SK-N-SH (cell line): ENCODE data around the gene USP25. TPM values are rescaled to one million over a fixed set of nuclear protein-coding genes. Genes with fewer than 3 reads are reported as not detected.

Source experiments
- CTCF ChIA-PET: fragments of 300-600, 350-600 bp; formaldehyde crosslinking; extraction: SDS; loops from one replicate; lab custom pipeline; 2021; lab: Yijun Ruan, JAX
- POLR2A ChIA-PET: fragments of 350-600 bp; sonication (Branson Sonifier 250); formaldehyde crosslinking; extraction: SDS; loops from one replicate; lab custom pipeline; 2020; ENCODE audit warnings: antibody characterized with exemption, inconsistent platforms; lab: Yijun Ruan, JAX
- DNase-seq: peaks from one replicate; pipeline ENCODE4 v3.0.0; 2012
- H2AFZ ChIP-seq: fragments of 200-600 bp; sonication (generic); 2 replicates; pipeline ENCODE4 v1.8.1; 2016; ENCODE audit warnings: antibody characterized with exemption, mild to moderate bottlenecking, low read depth
- H3F3A ChIP-seq: fragments of 200-600 bp; sonication (generic); replicated peaks from 2 replicates; pipeline ENCODE3; 2016; ENCODE audit warnings: antibody characterized with exemption, mild to moderate bottlenecking; ENCODE audit not compliant: insufficient read depth
- H3K27ac ChIP-seq, 2 experiments: fragments of 200-500 bp in 1 of 2; fragments of 200-600 bp in 1 of 2; sonication (Bioruptor generic) in 1 of 2; sonication (generic), shearing (Covaris generic) in 1 of 2; 2 replicates each; pipeline versions ENCODE4 v1.5.1 to v1.6.1; 2014 to 2016; ENCODE audit warnings: low read depth in 2 of 2, inconsistent platforms in 1 of 2, low read length in 1 of 2, mild to moderate bottlenecking in 1 of 2, mixed read lengths in 1 of 2
- H3K27me3 ChIP-seq: fragments of 200-600 bp; sonication (generic), shearing (Covaris generic); 2 replicates; pipeline ENCODE4 v1.6.1; 2016; ENCODE audit warnings: mixed run types; ENCODE audit not compliant: insufficient read depth
- H3K36me3 ChIP-seq, 2 experiments: fragments of 200-500 bp in 1 of 2; fragments of 200-600 bp in 1 of 2; sonication (Bioruptor generic) in 1 of 2; sonication (generic) in 1 of 2; replicated peaks in 1 of 2; 2 replicates each; pipeline versions ENCODE3 to v1.5.1; 2014 to 2016; ENCODE audit warnings: low read length in 1 of 2, mild to moderate bottlenecking in 1 of 2; ENCODE audit not compliant: insufficient read depth in 2 of 2, control insufficient read depth in 1 of 2
- H3K4me1 ChIP-seq, 2 experiments: fragments of 200-500 bp in 1 of 2; fragments of 200-600 bp in 1 of 2; sonication (Bioruptor generic) in 1 of 2; sonication (generic), shearing (Covaris generic) in 1 of 2; 2 replicates each; pipeline versions ENCODE4 v1.5.1 to v1.6.1; 2014 to 2016; ENCODE audit warnings: low read depth in 1 of 2, low read length in 1 of 2, mixed run types in 1 of 2; ENCODE audit not compliant: insufficient read depth in 2 of 2, control insufficient read depth in 1 of 2
- H3K4me2 ChIP-seq: fragments of 200-600 bp; sonication (generic), shearing (Covaris generic); 2 replicates; pipeline ENCODE4 v1.6.1; 2017; ENCODE audit warnings: mixed run types
- H3K4me3 ChIP-seq, 2 experiments: fragments of 200-500 bp in 1 of 2; fragments of 200-600 bp in 1 of 2; sonication (Bioruptor generic) in 1 of 2; sonication (generic), shearing (Covaris generic) in 1 of 2; 2 replicates each; pipeline versions ENCODE4 v1.5.1 to v1.8.1; 2014 to 2016; ENCODE audit warnings: low read depth in 2 of 2, inconsistent platforms in 1 of 2, low read length in 1 of 2, mild to moderate bottlenecking in 1 of 2, mixed read lengths in 1 of 2, moderate library complexity in 1 of 2
- H3K79me2 ChIP-seq: fragments of 200-600 bp; sonication (generic); 2 replicates; pipeline ENCODE4 v1.8.1; 2017; ENCODE audit warnings: mild to moderate bottlenecking; ENCODE audit not compliant: insufficient read depth
- H3K9ac ChIP-seq: fragments of 200-600 bp; sonication (generic); 2 replicates; pipeline ENCODE4 v1.6.1; 2017; ENCODE audit warnings: mixed run types
- H3K9me2 ChIP-seq: fragments of 200-600 bp; sonication (generic); 2 replicates; pipeline ENCODE4 v1.6.1; 2017; ENCODE audit warnings: mixed run types
- H3K9me3 ChIP-seq: fragments of 200-600 bp; sonication (generic); 2 replicates; pipeline ENCODE4 v1.6.1; 2017; ENCODE audit warnings: mixed run types, mild to moderate bottlenecking, moderate library complexity
- H4K20me1 ChIP-seq: fragments of 200-600 bp; sonication (generic); 2 replicates; pipeline ENCODE4 v1.6.1; 2017; ENCODE audit warnings: mild to moderate bottlenecking, mixed run types; ENCODE audit not compliant: insufficient read depth
- CHD2 ChIP-seq: fragments of 150-350 bp; IDR thresholded peaks from 2 replicates; pipeline ENCODE4 v1.6.1; 2018; ENCODE audit warnings: low read length; ENCODE audit not compliant: partially characterized antibody
- CTCF ChIP-seq: fragments of 200-600 bp; sonication (generic); IDR thresholded peaks from 2 replicates; pipeline ENCODE4 v1.6.1; 2017; ENCODE audit warnings: antibody characterized with exemption, mild to moderate bottlenecking, moderate library complexity
- MEF2A ChIP-seq: IDR thresholded peaks from 2 replicates; pipeline ENCODE4 v1.4.0; 2012; ENCODE audit warnings: low read depth, borderline replicate concordance
- MXI1 ChIP-seq: IDR thresholded peaks from 2 replicates; pipeline ENCODE4 v1.6.1; 2012; ENCODE audit warnings: mild to moderate bottlenecking, low read depth, low read length, improper control_type of control experiment
- NRF1 ChIP-seq: IDR thresholded peaks from 2 replicates; pipeline ENCODE4 v1.6.1; 2012; ENCODE audit warnings: low read depth, mild to moderate bottlenecking, low read length
- POLR2AphosphoS5 ChIP-seq: IDR thresholded peaks from 2 replicates; pipeline ENCODE4 v1.6.1; 2012; ENCODE audit warnings: low read depth, low read length
- RCOR1 ChIP-seq: fragments of 150-350 bp; IDR thresholded peaks from 2 replicates; pipeline ENCODE4 v1.6.1; 2017; ENCODE audit warnings: antibody characterized with exemption, low read length
- REST ChIP-seq: IDR thresholded peaks from 2 replicates; pipeline ENCODE4 v1.6.1; 2012; ENCODE audit warnings: mild to moderate bottlenecking, low read depth, low read length, moderate library complexity
- SMC3 ChIP-seq: IDR thresholded peaks from 2 replicates; pipeline ENCODE4 v1.6.1; 2012; ENCODE audit warnings: low read depth, low read length, improper control_type of control experiment
- TEAD4 ChIP-seq: IDR thresholded peaks from 2 replicates; pipeline ENCODE4 v1.4.0; 2012; ENCODE audit warnings: mild to moderate bottlenecking, borderline replicate concordance; ENCODE audit not compliant: insufficient read depth
- USF1 ChIP-seq: IDR thresholded peaks from 2 replicates; pipeline ENCODE4 v1.4.0; 2012; ENCODE audit warnings: low read depth, borderline replicate concordance
- WGBS: methylation state at CpG from one replicate; pipeline ENCODE4 v1.1.6; 2017; ENCODE audit warnings: low lambda C conversion rate; 5-methylcytosine and 5-hydroxymethylcytosine counted together
- polyA plus RNA-seq, 3 experiments: library from polyadenylated mRNA; depleted of rRNA; stranded (reverse); fragments of >200 nt; gene quantifications; 2 replicates each; pipeline ENCODE4 v1.2.3, GENCODE V29; 2012

USP25 gene, protein sequence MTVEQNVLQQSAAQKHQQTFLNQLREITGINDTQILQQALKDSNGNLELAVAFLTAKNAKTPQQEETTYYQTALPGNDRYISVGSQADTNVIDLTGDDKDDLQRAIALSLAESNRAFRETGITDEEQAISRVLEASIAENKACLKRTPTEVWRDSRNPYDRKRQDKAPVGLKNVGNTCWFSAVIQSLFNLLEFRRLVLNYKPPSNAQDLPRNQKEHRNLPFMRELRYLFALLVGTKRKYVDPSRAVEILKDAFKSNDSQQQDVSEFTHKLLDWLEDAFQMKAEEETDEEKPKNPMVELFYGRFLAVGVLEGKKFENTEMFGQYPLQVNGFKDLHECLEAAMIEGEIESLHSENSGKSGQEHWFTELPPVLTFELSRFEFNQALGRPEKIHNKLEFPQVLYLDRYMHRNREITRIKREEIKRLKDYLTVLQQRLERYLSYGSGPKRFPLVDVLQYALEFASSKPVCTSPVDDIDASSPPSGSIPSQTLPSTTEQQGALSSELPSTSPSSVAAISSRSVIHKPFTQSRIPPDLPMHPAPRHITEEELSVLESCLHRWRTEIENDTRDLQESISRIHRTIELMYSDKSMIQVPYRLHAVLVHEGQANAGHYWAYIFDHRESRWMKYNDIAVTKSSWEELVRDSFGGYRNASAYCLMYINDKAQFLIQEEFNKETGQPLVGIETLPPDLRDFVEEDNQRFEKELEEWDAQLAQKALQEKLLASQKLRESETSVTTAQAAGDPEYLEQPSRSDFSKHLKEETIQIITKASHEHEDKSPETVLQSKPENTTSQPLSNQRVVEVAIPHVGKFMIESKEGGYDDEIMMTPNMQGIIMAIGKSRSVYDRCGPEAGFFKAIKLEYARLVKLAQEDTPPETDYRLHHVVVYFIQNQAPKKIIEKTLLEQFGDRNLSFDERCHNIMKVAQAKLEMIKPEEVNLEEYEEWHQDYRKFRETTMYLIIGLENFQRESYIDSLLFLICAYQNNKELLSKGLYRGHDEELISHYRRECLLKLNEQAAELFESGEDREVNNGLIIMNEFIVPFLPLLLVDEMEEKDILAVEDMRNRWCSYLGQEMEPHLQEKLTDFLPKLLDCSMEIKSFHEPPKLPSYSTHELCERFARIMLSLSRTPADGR
- polyA plus RNA-seq (2012; rRNA removed) = 4.3 and 4.6 TPM in 2 replicates
- polyA plus RNA-seq (2012; cell fraction: cytosol; rRNA removed) = 5.3 and 6.3 TPM in 2 replicates
- 4.3 and 7.6 TPM in 2 replicates for polyA plus RNA-seq (2012; cell fraction: nucleus; rRNA removed)

DNA sequence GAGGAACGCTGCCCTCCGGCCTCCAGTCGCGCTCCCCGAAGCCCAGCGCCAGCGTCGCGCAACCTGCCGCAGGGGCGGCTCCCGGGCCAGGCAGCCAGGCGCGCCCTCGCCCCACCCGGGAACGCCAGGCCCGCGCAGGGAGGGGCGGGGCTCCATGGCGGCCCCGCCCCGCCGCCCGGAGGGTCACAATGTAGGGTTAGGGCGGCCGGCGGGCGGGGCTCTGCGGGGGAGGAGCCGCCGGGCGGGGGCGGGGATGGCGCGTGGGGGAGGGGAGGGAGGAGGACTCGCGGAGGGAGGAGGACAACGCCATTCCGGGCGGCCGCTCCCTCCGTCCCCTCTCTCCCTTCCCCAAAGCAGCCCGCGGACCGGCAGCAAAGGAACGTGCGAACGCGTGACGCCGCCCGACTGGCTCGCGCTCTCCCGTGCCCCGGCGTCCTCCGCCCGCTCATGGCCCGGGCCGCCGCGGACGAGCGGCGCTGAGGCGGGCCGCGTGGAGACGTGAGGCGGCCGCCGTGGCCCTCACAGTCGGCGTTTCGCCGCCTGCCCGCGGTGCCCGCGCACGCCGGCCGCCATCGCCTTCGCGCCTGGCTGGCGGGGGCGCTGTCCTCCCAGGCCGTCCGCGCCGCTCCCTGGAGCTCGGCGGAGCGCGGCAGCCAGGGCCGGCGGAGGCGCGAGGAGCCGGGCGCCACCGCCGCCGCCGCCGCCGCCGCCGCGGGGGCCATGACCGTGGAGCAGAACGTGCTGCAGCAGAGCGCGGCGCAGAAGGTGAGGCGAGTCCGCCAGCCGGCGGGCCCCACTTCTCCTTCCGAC is at the start of gene USP25:
TSS of gene USP25 (plus strand) at position 309 of the 810 bp plus-strand sequence. CDS start at position 721, 412 bp downstream.
- H2AFZ ChIP-seq = peak within 1 kb of the TSS; percentile 86
- H3K4me1 ChIP-seq = peaks cover 0 to 8% of the 10 kb centered on the region in 2 experiments; a peak in 3 of 4 replicates
- H3K4me2 ChIP-seq = peak within 1 kb of the TSS; percentile 96
- H3K9ac ChIP-seq = peak within 1 kb of the TSS; percentile 71
- POLR2A ChIA-PET = no interaction called here
- peak within 1 kb of the TSS; percentile 78 to 84 for H3K4me3 ChIP-seq
- H3K27me3 ChIP-seq = 0 out of 2 replicates have a peak, but pooled peaks cover 4% of the 10 kb centered on the region
- H3F3A ChIP-seq = peaks cover 18% of the 10 kb centered on the region
- peak; percentile 96 for DNase-seq
- no peaks in the 10 kb centered on the region; the same call in 1 of the 2 replicates for H4K20me1 ChIP-seq
- peak within 1 kb of the TSS; percentile 14 to 76; a peak in 2 of 4 replicates for H3K27ac ChIP-seq
- H3K9me2 ChIP-seq = no peaks in the 10 kb centered on the region; the same call in 1 of the 2 replicates
- peaks cover 30% of the 10 kb centered on the region for H3K79me2 ChIP-seq
- CTCF ChIA-PET = interaction anchor here (0.6 to 1.0 kb wide), 4 partner anchors 14 to 317 kb away, joined by 3 read pairs; no protein-coding TSS in a partner anchor
- TF ChIP-seq POLR2AphosphoS5 (0 out of 2 replicates have a peak, but pooled peaks have one; percentile 17), CHD2 (peak; percentile 34), CTCF (no peak), NRF1 (peak; percentile 49), MXI1 (no peak; the same call in 1 of the 2 replicates)
- no peaks in the 10 kb centered on the region for H3K9me3 ChIP-seq
- no CpG with 5 or more reads among the region's 123 CpGs for WGBS
- no peaks in the 10 kb centered on the region for H3K36me3 ChIP-seq

DNA sequence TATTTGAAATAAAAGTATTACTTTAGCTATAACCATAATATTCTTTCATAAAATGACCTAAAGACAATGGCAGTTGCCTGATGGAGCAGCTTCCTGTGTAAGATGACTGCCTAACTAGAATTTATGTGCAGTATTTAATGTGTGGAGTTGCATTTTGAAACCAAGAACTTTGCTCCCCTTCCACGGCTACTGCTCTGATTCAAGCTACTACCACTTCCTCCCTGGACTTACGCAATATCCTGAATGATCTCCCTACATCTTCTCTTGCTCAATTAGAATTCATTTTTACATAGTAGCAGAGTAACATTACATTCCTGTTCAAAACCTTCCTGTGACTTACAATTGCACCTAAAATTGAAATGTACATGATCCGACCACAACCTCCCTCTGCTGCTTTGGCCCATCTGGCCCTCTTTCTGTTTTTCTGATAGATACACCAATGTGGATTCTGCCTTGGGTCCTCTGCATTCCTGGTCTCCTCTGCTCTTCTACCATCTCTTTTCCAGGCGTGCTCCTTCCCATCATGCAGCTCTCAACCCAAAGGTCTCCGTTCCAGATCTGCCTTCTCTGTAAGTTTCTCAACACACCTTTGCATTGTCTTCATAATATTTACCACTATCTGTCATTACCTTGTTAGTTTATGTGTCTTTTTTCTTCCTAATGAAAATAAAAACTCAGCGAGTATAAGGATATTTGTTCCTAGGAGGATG is 47.4 kb upstream of the USP25 start:
- H3K4me3 ChIP-seq = no peak overlapping the region
- DNase-seq = no peak
- no peaks in the 10 kb centered on the region; a peak in 1 of 4 replicates for H3K4me1 ChIP-seq
- H3K9me3 ChIP-seq = no peaks in the 10 kb centered on the region
- H3K27me3 ChIP-seq = no peaks in the 10 kb centered on the region
- H3F3A ChIP-seq = no peaks in the 10 kb centered on the region
- no peak overlapping the region for H3K4me2 ChIP-seq
- H3K79me2 ChIP-seq = no peaks in the 10 kb centered on the region
- H3K9me2 ChIP-seq = no peaks in the 10 kb centered on the region
- ChIA-PET POLR2A (no interaction called here), CTCF (no interaction called here)
- no peaks in the 10 kb centered on the region for H3K36me3 ChIP-seq
- H3K27ac ChIP-seq = no peak overlapping the region
- peak overlapping the region; percentile 9; the same call in 1 of the 2 replicates for H2AFZ ChIP-seq
- 76% methylated on average over 6 of the region's 6 CpGs for WGBS
- H4K20me1 ChIP-seq = no peaks in the 10 kb centered on the region
- H3K9ac ChIP-seq = no peak overlapping the region
- no peak for TF ChIP-seq TEAD4
- TF ChIP-seq SMC3 = no peak
- no peak for TF ChIP-seq MEF2A
- no peak for TF ChIP-seq REST
- no peak for TF ChIP-seq MXI1
- no peak for TF ChIP-seq RCOR1
- TF ChIP-seq USF1 = no peak
